ENCODE results near the gene SMG1.
"Not testable (repeated sequence)": the region's sequence is repeated elsewhere in the genome, so short reads cannot be mapped to it uniquely, and the experiment has no call there.

DNA sequence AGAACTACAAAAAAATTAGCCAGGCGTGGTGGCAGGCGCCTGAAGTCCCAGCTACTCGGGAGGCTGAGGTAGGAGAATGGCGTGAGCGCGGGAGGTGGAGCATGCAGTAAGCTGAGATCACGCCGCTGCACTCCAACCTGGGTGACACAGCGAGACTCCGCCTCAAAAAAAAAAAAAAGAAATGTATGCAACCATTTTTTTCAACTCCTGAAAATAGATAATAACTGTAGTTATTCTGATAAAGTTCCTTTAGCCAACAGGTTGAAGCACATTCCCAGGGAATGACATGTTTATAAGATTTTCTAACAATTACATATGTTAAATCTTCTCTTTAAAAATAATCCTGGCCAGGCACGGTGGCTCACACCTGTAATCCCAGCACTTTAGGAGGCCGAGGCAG is 17.5 kb downstream of the SMG1 start:
- TF ChIP-seq CTCF, POLR2A, POLR2AphosphoS5 (IDR thresholded peaks at IDR 0.05): not testable (repeated sequence)

Measured in breast epithelium (tissue), 3 donors.